Uterus (tissue), 4 donors: ENCODE measurements around the gene SLC9A8. TPM values are rescaled to one million over a fixed set of nuclear protein-coding genes. Genes with fewer than 3 reads are reported as not detected.

Experiments used
- DNase-seq, 2 donors: peaks; one replicate each; pipeline ENCODE4 v3.0.0-alpha.2; 2019 to 2020
- H3K27ac ChIP-seq, 2 donors: fragments of 200-600 bp; sonication (generic); 1 replicate in 1 of 2; 2 replicates in 1 of 2; pipeline ENCODE4 v1.5.1; 2016 to 2018
- H3K27me3 ChIP-seq, 2 donors: fragments of 200-600 bp; sonication (generic); one replicate each; pipeline ENCODE4 v1.5.1; 2018 to 2019; ENCODE audit warnings: control low read depth in 1 of 2
- H3K36me3 ChIP-seq, 2 donors: fragments of 200-600 bp; sonication (generic); one replicate each; pipeline ENCODE4 v1.5.1; 2019; ENCODE audit warnings: control low read depth in 1 of 2
- H3K4me1 ChIP-seq, 2 donors: fragments of 200-600 bp; sonication (generic); one replicate each; pipeline ENCODE4 v1.5.1; 2018 to 2019; ENCODE audit warnings: control low read depth in 1 of 2
- H3K4me3 ChIP-seq, 2 donors: fragments of 200-600 bp; sonication (generic); 1 replicate in 1 of 2; 2 replicates in 1 of 2; pipeline ENCODE4 v1.5.1; 2018 to 2019; ENCODE audit warnings: mild to moderate bottlenecking in 1 of 2
- H3K9me3 ChIP-seq, 2 donors: fragments of 200-600 bp; sonication (generic); one replicate each; pipeline ENCODE4 v1.5.1; 2019; ENCODE audit warnings: control low read depth in 1 of 2
- POLR2A ChIP-seq, 2 donors: fragments of 450-650 bp; IDR thresholded peaks; one replicate each; pipeline ENCODE4 v1.6.1; 2016; ENCODE audit warnings: antibody characterized with exemption in 2 of 2, mild to moderate bottlenecking in 1 of 2, moderate library complexity in 1 of 2
- intact Hi-C: fragments of 100-400 bp; cut with DNase I; formaldehyde crosslinking; loops from one replicate; pipeline ENCODE4 v1.15.1; 2023; ENCODE audit warnings: low total_unique reads
- total RNA-seq, 4 donors: library from RNA; depleted of rRNA in 3 of 4; stranded (reverse); fragments of >200 nt in 3 of 4; gene quantifications; one replicate each; pipeline versions ENCODE4 v1.1.0 to v1.2.4, GENCODE V29; 2014 to 2023
- TF ChIP-seq, protein P1 (sequence below), 4 experiments: fragments of 200-600 bp in 2 of 4; fragments of 450-650 bp in 2 of 4; sonication (generic) in 2 of 4; IDR thresholded peaks; one replicate each; pipeline ENCODE4 v1.5.1; 2016 to 2019; ENCODE audit warnings: antibody characterized with exemption in 4 of 4, mild to moderate bottlenecking in 2 of 4, moderate library complexity in 1 of 4
- donor health status: DM: yes; HTN: yes; CAD: no.

SLC9A8 gene
- total RNA-seq, 4 donors from 2014 or later = 1.3 to 12.8 (median 4.3) TPM

DNA sequence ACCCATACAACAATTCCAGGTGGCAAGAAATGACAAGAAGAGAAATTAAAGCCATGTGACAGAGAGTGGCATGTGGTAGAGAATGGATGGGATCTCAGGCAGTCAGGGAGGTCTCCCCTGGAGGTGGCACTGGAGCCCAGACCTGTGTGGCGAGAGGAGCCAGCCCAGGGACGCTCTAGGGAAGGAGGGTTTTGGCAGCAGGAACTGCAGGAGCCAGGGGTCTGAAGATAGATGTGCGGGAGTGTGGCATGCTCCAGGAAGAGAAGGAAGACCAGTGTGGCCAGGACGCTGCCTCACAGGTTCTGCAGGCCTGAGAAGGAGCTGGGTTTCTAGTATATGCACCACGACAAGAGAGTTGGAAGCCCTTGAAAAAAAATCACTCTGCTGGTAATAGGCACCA is 57.6 kb downstream of the SLC9A8 start:
- H3K36me3 ChIP-seq = no peaks in the 10 kb centered on the region
- no peaks in the 10 kb centered on the region for H3K27me3 ChIP-seq
- no peaks in the 10 kb centered on the region for H3K4me1 ChIP-seq
- no peaks in the 10 kb centered on the region for H3K9me3 ChIP-seq
- TF ChIP-seq, protein P1, sequence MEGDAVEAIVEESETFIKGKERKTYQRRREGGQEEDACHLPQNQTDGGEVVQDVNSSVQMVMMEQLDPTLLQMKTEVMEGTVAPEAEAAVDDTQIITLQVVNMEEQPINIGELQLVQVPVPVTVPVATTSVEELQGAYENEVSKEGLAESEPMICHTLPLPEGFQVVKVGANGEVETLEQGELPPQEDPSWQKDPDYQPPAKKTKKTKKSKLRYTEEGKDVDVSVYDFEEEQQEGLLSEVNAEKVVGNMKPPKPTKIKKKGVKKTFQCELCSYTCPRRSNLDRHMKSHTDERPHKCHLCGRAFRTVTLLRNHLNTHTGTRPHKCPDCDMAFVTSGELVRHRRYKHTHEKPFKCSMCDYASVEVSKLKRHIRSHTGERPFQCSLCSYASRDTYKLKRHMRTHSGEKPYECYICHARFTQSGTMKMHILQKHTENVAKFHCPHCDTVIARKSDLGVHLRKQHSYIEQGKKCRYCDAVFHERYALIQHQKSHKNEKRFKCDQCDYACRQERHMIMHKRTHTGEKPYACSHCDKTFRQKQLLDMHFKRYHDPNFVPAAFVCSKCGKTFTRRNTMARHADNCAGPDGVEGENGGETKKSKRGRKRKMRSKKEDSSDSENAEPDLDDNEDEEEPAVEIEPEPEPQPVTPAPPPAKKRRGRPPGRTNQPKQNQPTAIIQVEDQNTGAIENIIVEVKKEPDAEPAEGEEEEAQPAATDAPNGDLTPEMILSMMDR (IDR thresholded peaks at IDR 0.05) = no peak
- no peak for TF ChIP-seq POLR2A (IDR thresholded peaks at IDR 0.05)
- intact Hi-C loops = no loop called here
- H3K27ac ChIP-seq = no peak overlapping the region
- no peak for DNase-seq
- no peak overlapping the region for H3K4me3 ChIP-seq

DNA sequence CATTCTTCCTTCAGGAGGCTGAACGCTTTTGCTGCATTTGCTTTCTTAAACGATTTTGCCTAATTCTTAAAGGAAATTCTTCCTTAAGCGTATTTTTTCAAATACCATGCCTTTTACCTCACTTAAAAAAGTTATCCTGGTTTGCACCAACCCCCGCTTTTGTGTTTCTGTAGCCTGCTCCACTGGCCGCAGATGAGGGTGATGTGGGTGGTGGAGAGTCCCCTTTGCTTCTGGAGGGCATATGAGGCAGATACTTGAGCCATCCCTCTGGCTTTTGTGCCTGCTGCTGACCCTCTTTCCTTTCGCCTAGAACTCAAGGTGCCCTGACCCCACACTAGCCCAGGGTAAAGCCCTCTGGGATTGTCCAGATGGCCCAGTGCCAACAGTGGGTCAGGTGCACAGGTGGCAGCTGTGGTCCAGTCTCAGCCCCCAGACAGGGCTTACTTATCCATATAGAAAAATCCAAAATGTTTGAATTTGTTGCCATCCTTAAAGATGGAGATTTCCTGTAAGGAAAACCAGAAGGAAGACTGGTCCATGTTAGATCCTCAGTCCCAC is 58.8 kb downstream of the SLC9A8 start:
- Histone ChIP-seq H3K27me3 (no peaks in the 10 kb centered on the region), H3K27ac (no peak overlapping the region), H3K9me3 (no peaks in the 10 kb centered on the region), H3K36me3 (no peaks in the 10 kb centered on the region), H3K4me3 (no peak overlapping the region), H3K4me1 (no peaks in the 10 kb centered on the region)
- intact Hi-C loops = no loop called here
- TF ChIP-seq, protein P1 (IDR thresholded peaks at IDR 0.05) = no peak
- no peak for TF ChIP-seq POLR2A (IDR thresholded peaks at IDR 0.05)
- DNase-seq = no peak

DNA sequence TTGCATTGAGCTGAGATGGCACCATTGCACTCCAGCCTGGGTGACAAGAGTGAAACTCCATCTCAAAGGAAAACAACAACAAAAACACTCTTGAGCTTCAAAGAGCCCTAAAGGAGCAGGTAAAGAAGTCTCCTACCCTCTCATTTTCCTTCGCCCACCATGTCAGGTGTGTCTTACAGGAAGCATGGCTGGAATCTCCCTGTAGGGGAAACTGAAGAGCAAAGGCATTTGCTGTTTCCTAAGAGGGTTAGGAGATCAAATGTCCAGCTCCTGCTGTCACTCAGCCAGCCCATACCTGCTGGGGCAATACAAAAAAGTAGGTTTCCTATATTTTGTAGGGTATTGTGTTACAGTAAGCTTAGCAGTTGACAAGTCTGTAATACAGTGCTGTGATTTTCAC is 59.4 kb downstream of the SLC9A8 start:
- no peak overlapping the region for H3K27ac ChIP-seq
- TF ChIP-seq, protein P1 (IDR thresholded peaks at IDR 0.05) = no peak
- no peak for TF ChIP-seq POLR2A (IDR thresholded peaks at IDR 0.05)

DNA sequence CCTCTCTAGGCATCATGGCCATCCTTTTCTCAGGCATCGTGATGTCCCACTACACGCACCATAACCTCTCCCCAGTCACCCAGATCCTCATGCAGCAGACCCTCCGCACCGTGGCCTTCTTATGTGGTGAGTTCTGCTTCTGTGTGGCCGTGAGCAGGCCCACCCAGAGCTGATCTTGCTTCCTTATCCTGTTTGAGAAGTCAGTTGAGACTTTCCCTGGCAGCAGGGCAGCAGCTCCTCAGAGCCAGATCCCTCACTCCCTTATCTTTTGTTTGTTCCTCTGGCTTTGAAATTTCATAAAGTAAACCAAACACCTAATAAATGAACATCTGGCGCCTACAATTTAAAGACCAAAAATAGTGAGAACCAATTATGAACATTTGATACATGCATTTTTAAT is 62.1 kb downstream of the SLC9A8 start:
- H3K4me3 ChIP-seq = no peak overlapping the region
- no peaks in the 10 kb centered on the region for H3K36me3 ChIP-seq
- no peaks in the 10 kb centered on the region for H3K9me3 ChIP-seq
- no peak overlapping the region for H3K27ac ChIP-seq
- H3K27me3 ChIP-seq = no peaks in the 10 kb centered on the region
- intact Hi-C loops = no loop called here
- no peak for DNase-seq
- H3K4me1 ChIP-seq = no peaks in the 10 kb centered on the region
- TF ChIP-seq, protein P1 (IDR thresholded peaks at IDR 0.05) = no peak
- TF ChIP-seq POLR2A (IDR thresholded peaks at IDR 0.05) = no peak

More for the DNA sequence above, 59.4 kb downstream of the SLC9A8 start:
- H3K4me1 ChIP-seq = no peaks in the 10 kb centered on the region
- intact Hi-C loops = no loop called here
- H3K27me3 ChIP-seq = no peaks in the 10 kb centered on the region
- no peaks in the 10 kb centered on the region for H3K36me3 ChIP-seq
- no peaks in the 10 kb centered on the region for H3K9me3 ChIP-seq
- H3K4me3 ChIP-seq = no peak overlapping the region
- no peak for DNase-seq

DNA sequence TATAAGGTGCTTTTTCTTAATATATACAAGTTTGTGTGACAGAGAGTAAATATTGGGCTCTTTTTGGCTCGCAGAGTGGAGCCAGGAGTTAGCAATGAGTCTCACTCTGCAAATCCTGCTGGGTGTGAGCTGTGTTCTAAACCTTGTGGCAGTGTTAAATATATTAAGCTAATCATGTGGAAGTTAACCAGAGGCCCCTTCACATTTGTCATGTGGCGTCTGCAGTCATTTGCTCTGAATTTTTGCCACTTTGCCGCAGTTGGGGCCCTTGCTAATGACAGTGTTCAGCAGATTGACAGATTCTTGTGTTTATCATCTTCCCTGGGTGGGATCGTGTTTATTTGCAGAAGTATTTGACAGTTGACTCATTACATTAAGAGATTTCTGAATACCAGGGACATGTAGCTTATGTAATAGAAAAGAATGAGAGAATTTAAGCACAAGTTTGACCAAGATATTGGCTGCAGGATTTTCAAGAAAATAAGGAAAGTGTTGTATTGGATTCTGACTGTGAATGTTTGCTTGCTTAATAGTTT is 64.8 kb downstream of the SLC9A8 start:
- no peak overlapping the region for H3K4me3 ChIP-seq
- no peaks in the 10 kb centered on the region for H3K4me1 ChIP-seq
- intact Hi-C loops = no loop called here
- no peaks in the 10 kb centered on the region for H3K27me3 ChIP-seq
- H3K9me3 ChIP-seq = no peaks in the 10 kb centered on the region
- TF ChIP-seq, protein P1 (IDR thresholded peaks at IDR 0.05) = no peak
- TF ChIP-seq POLR2A (IDR thresholded peaks at IDR 0.05) = no peak
- H3K36me3 ChIP-seq = no peaks in the 10 kb centered on the region
- no peak overlapping the region for H3K27ac ChIP-seq
- no peak for DNase-seq
